ENCODE results near the gene BMP15. TPM values are rescaled to one million over a fixed set of nuclear protein-coding genes. Genes with fewer than 3 reads are reported as not detected.

Gene BMP15
- total and polyA plus RNA-seq, 2 of the 8 experiments (the other 6 are each of a cell fraction or from before 2014, with no cell fraction given) = not detected

DNA sequence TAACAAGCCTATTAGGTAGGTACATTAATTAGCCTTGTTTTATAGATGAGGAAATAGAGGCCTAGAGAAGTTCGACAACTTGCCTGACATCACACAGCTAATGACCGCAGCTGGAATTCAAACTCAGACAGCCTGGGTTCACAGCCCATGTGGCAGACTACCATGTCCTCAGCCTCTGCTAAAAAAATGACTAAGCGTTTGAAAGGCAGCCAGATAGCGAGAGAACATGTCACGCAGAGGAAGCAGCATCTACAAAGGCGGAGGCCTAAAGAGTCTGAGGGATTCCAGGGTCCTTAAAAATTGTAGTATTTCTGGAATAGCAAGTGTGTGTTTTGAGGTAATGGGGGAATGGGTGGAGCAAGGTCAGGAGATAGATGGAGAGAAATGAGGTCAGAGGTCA, 33.2 kb upstream of the BMP15 start:
- no peak overlapping the region for H4K8ac ChIP-seq (ENCODE audit: extremely low read depth, insufficient read depth, low read length)
- no peak overlapping the region for H3K56ac ChIP-seq (replicated peaks; ENCODE audit: insufficient read length, low read depth, low read length)
- H3K4ac ChIP-seq (replicated peaks; ENCODE audit: insufficient read length, low read depth, low read length) = no peak overlapping the region
- no peaks in the 10 kb centered on the region for H3K36me3 ChIP-seq (ENCODE audit: control insufficient read depth in 2 of 4, insufficient read depth in 4 of 4, low read length in 3 of 4)
- no peak overlapping the region for H3K4me2 ChIP-seq (ENCODE audit: insufficient read depth in 1 of 2, low read depth in 2 of 2, low read length in 2 of 2)
- WGBS, 2 experiments (ENCODE audit: extremely low coverage in 1 of 2, insufficient coverage in 1 of 2, insufficient read length in 1 of 2, insufficient replicate concordance in 2 of 2, low coverage in 1 of 2, low lambda C conversion rate in 2 of 2, missing lambda C conversion rate in 1 of 2) = 88% methylated on average over 5 of the region's 6 CpGs; no CpG with 5 or more reads in 1 of the 2 experiments
- no peak overlapping the region for H2BK12ac ChIP-seq (ENCODE audit: low read depth, low read length)
- H3K9me3 ChIP-seq (ENCODE audit: insufficient read depth in 2 of 2, low read depth in 1 of 2, low read length in 1 of 2) = no peaks in the 10 kb centered on the region
- ChIA-PET CTCF (ENCODE audit: partially characterized antibody) (interaction anchor here (1.1 to 2.3 kb wide), 3 partner anchors 11 to 69 kb away, joined by 3 to 8 read pairs (median 4); no protein-coding TSS in a partner anchor), POLR2A (ENCODE audit: partially characterized antibody) (no interaction called here)
- no peaks in the 10 kb centered on the region for H3K27me3 ChIP-seq (replicated peaks in 1 of 4; ENCODE audit: control insufficient read depth in 3 of 4, extremely low read depth in 1 of 4, insufficient read depth in 3 of 4, low read length in 3 of 4)
- no peak overlapping the region for H3K23ac ChIP-seq (ENCODE audit: insufficient read length)
- no peak overlapping the region for H3K9ac ChIP-seq (replicated peaks in 1 of 4; ENCODE audit: extremely low read depth in 1 of 4, low read depth in 3 of 4, low read length in 3 of 4)
- H2BK5ac ChIP-seq (ENCODE audit: low read depth, low read length) = no peak overlapping the region
- H2AK5ac ChIP-seq (ENCODE audit: low read depth, low read length) = no peak overlapping the region
- no peaks in the 10 kb centered on the region for H3K23me2 ChIP-seq (ENCODE audit: low read depth, low read length)
- no peak for FAIRE-seq
- no peak overlapping the region for H4K5ac ChIP-seq (ENCODE audit: insufficient read length, low read depth, low read length)
- no peak overlapping the region for H2AFZ ChIP-seq (ENCODE audit: low read length)
- no peak overlapping the region for H2BK15ac ChIP-seq (ENCODE audit: low read length)
- H2BK120ac ChIP-seq (replicated peaks; ENCODE audit: low read depth, low read length) = no peak overlapping the region
- H3K27ac ChIP-seq (ENCODE audit: low read depth, low read length) = no peak overlapping the region
- no peak for DNase-seq (ENCODE audit: low read depth in 1 of 2, low spot score in 2 of 2)
- H4K20me1 ChIP-seq (replicated peaks in 1 of 2; ENCODE audit: control insufficient read depth in 1 of 2, insufficient read depth in 2 of 2, low read length in 2 of 2) = no peaks in the 10 kb centered on the region
- no peak overlapping the region for H3K18ac ChIP-seq (ENCODE audit: extremely low read depth, low read length)
- no peak overlapping the region for H2BK20ac ChIP-seq (ENCODE audit: low read length)
- no peaks in the 10 kb centered on the region for H3K79me1 ChIP-seq (ENCODE audit: low read depth, low read length)
- H3K4me3 ChIP-seq (ENCODE audit: extremely low read depth in 1 of 4, insufficient read depth in 2 of 4, low read depth in 3 of 4, low read length in 4 of 4) = no peak overlapping the region
- no peaks in the 10 kb centered on the region for H3K79me2 ChIP-seq (ENCODE audit: control insufficient read depth in 1 of 2, insufficient read depth in 2 of 2, low read length in 2 of 2)
- TF ChIP-seq POLR2AphosphoS5 (IDR thresholded peaks at IDR 0.05; ENCODE audit: low read depth, low read length) (no peak), CEBPB (IDR thresholded peaks at IDR 0.05; ENCODE audit: low read depth, low read length) (no peak), GTF2F1 (IDR thresholded peaks at IDR 0.05; ENCODE audit: borderline replicate concordance, low read depth, low read length) (no peak), NRF1 (IDR thresholded peaks at IDR 0.05; ENCODE audit: low read depth, low read length) (no peak), HDAC6 (IDR thresholded peaks at IDR 0.05; ENCODE audit: low read depth, low read length) (no peak), RBBP5 (IDR thresholded peaks at IDR 0.05; ENCODE audit: borderline replicate concordance, low read depth, low read length) (no peak), YY1 (IDR thresholded peaks at IDR 0.05; ENCODE audit: low read depth, low read length) (no peak), CHD1 (IDR thresholded peaks at IDR 0.05; ENCODE audit: low read depth, low read length) (no peak), SP1 (IDR thresholded peaks at IDR 0.05; ENCODE audit: low read depth, low read length) (no peak), GABPA (IDR thresholded peaks at IDR 0.05; ENCODE audit: borderline replicate concordance, insufficient read depth, low read length) (no peak), BRCA1 (IDR thresholded peaks at IDR 0.05; ENCODE audit: low read depth, low read length) (no peak), USF2 (IDR thresholded peaks at IDR 0.05; ENCODE audit: low read length) (no peak), FOSL1 (IDR thresholded peaks at IDR 0.05; ENCODE audit: insufficient read depth, low read depth, low read length) (no peak), EGR1 (IDR thresholded peaks at IDR 0.05; ENCODE audit: borderline replicate concordance, low read depth, low read length) (no peak), SP2 (IDR thresholded peaks at IDR 0.05; ENCODE audit: low read length) (no peak)
- no peak overlapping the region for H3K14ac ChIP-seq (ENCODE audit: insufficient read length)
- H4K91ac ChIP-seq (replicated peaks; ENCODE audit: insufficient read length, low read length) = no peak overlapping the region
- peaks cover 0 to 4% (median 0%) of the 10 kb centered on the region in 4 experiments; a peak in 1 of 7 replicates for H3K4me1 ChIP-seq (replicated peaks in 1 of 4; ENCODE audit: control insufficient read depth in 3 of 4, insufficient read depth in 4 of 4, low read length in 3 of 4)

Data from H1 (cell line).